Measurements from ENCODE around the gene FURIN. TPM values are rescaled to one million over a fixed set of nuclear protein-coding genes. Genes with fewer than 3 reads are reported as not detected.
A peak's percentile ranks its signal among the peaks of the same experiment; 100 is the strongest.

FURIN gene
- total and polyA plus RNA-seq, 9 of the 15 experiments (the other 6 are each of a cell fraction or from before 2014, with no cell fraction given) = 0.92 to 99.9 (median 34.8) TPM

- intact Hi-C loops (cut with micrococcal nuclease) (no loop called here), in situ Hi-C loops (cut with MboI) (no loop called here)
- no peaks in the 10 kb centered on the region for H4K20me1 ChIP-seq (replicated peaks; ENCODE audit: control insufficient read depth, insufficient read depth, low read length)
- H2AFZ ChIP-seq (ENCODE audit: low read depth, low read length) = peak overlapping the region; percentile 72; the same call in 1 of the 2 replicates
- H3K4me1 ChIP-seq (replicated peaks in 1 of 2; ENCODE audit: control insufficient read depth in 2 of 2, insufficient read depth in 2 of 2, low read length in 2 of 2) = peaks cover 16 to 26% of the 10 kb centered on the region in 2 experiments; a peak in 4 of 5 replicates
- FAIRE-seq (peak; percentile 65), ATAC-seq (no peak), DNase-seq (ENCODE audit: extremely low read depth in 1 of 4, low spot score in 3 of 4) (no peak)
- no TSS peak for BruUV-seq (replicated peaks)
- H3K79me2 ChIP-seq (ENCODE audit: control insufficient read depth, insufficient read depth, low read length) = no peaks in the 10 kb centered on the region
- H3K9me1 ChIP-seq (ENCODE audit: control insufficient read depth, insufficient read depth, low read length) = no peaks in the 10 kb centered on the region
- TF ChIP-seq FOXK2 (conservative IDR thresholded peaks at IDR 0.05 in 1 of 2, IDR thresholded peaks at IDR 0.05 in 1 of 2; ENCODE audit: low read depth in 2 of 2) (no peak), MEIS2 (IDR thresholded peaks at IDR 0.05; ENCODE audit: partially characterized antibody) (peak; percentile 31)
- no peak overlapping the region for H3K4me3 ChIP-seq
- H3K27me3 ChIP-seq (ENCODE audit: control insufficient read depth in 2 of 2, insufficient read depth in 2 of 2, low read length in 2 of 2) = no peaks in the 10 kb centered on the region
- ChIA-PET POLR2A (interaction anchor here (1.1 to 1.9 kb wide), 2 partner anchors 11 to 17 kb away, joined by 3 to 10 read pairs; partner anchors contain the start of gene FURIN), CTCF (ENCODE audit: low intra/inter-chr PET ratio) (no interaction called here)
- no peaks in the 10 kb centered on the region for H3K9me3 ChIP-seq (replicated peaks; ENCODE audit: control insufficient read depth, insufficient read depth, low read depth, low read length)
- 53% methylated on average over 5 of the region's 5 CpGs for WGBS (ENCODE audit: insufficient coverage, low coverage, missing lambda C conversion rate)
- H3K27ac ChIP-seq (ENCODE audit: extremely low read depth, low read depth, low read length) = no peak overlapping the region
- H3K9ac ChIP-seq (ENCODE audit: insufficient read depth in 1 of 2, low read depth in 2 of 2, low read length in 2 of 2) = no peak overlapping the region
- no peaks in the 10 kb centered on the region for H3K36me3 ChIP-seq (ENCODE audit: control insufficient read depth, insufficient read depth, low read length)
- H3K4me2 ChIP-seq (ENCODE audit: insufficient read depth, low read length) = no peak overlapping the region
Observed at GRCh38 chr15:90851940-90852339, 16.4 kb upstream of the FURIN start.

- intact Hi-C loops (cut with micrococcal nuclease) = no loop called here
- no peaks in the 10 kb centered on the region for H3K79me2 ChIP-seq (ENCODE audit: control insufficient read depth, insufficient read depth, low read length)
- H4K20me1 ChIP-seq (replicated peaks; ENCODE audit: control insufficient read depth, insufficient read depth, low read length) = no peaks in the 10 kb centered on the region
- H3K36me3 ChIP-seq (ENCODE audit: control insufficient read depth, insufficient read depth, low read length) = no peaks in the 10 kb centered on the region
- peak in 1 of 4 experiments; percentile 9 for DNase-seq (ENCODE audit: extremely low read depth in 1 of 4, low spot score in 3 of 4)
- ChIA-PET POLR2A (interaction anchor here (0.9 kb wide), 2 partner anchors 11 to 13 kb away, joined by 3 to 4 read pairs; partner anchors contain the start of gene FURIN), CTCF (ENCODE audit: low intra/inter-chr PET ratio) (interaction anchor here (0.6 kb wide), 1 partner anchor 119 kb away, joined by 3 read pairs; no protein-coding TSS in a partner anchor)
- no peak; the same call in none of the 3 replicates for ATAC-seq
- no peak overlapping the region for H3K4me2 ChIP-seq (ENCODE audit: insufficient read depth, low read length)
- no peak overlapping the region for H3K4me3 ChIP-seq
- H3K9ac ChIP-seq (ENCODE audit: insufficient read depth in 1 of 2, low read depth in 2 of 2, low read length in 2 of 2) = peak overlapping the region in 1 of 2 experiments; percentile 79; a peak in 2 of 4 replicates
- no TSS peak for BruUV-seq (replicated peaks)
- no peaks in the 10 kb centered on the region for H3K27me3 ChIP-seq (ENCODE audit: control insufficient read depth in 2 of 2, insufficient read depth in 2 of 2, low read length in 2 of 2)
- 54% methylated on average over 9 of the region's 9 CpGs for WGBS (ENCODE audit: insufficient coverage, low coverage, missing lambda C conversion rate)
- peaks cover 25 to 35% of the 10 kb centered on the region in 2 experiments; a peak in 4 of 5 replicates for H3K4me1 ChIP-seq (replicated peaks in 1 of 2; ENCODE audit: control insufficient read depth in 2 of 2, insufficient read depth in 2 of 2, low read length in 2 of 2)
- in situ Hi-C loops (cut with MboI) = no loop called here
- no peaks in the 10 kb centered on the region for H3K9me3 ChIP-seq (replicated peaks; ENCODE audit: control insufficient read depth, insufficient read depth, low read depth, low read length)
- H3K9me1 ChIP-seq (ENCODE audit: control insufficient read depth, insufficient read depth, low read length) = no peaks in the 10 kb centered on the region
- no peak for FAIRE-seq
- peak overlapping the region; percentile 27; the same call in 1 of the 2 replicates for H2AFZ ChIP-seq (ENCODE audit: low read depth, low read length)
- H3K27ac ChIP-seq (ENCODE audit: extremely low read depth, low read depth, low read length) = no peak overlapping the region
- TF ChIP-seq POLR3G (IDR thresholded peaks at IDR 0.05; ENCODE audit: extremely low read depth, insufficient read length, insufficient replicate concordance) (no peak), ZEB2 (IDR thresholded peaks at IDR 0.05) (no peak), NFIX (CRISPR knock-in tag; IDR thresholded peaks at IDR 0.05; ENCODE audit: low read depth) (no peak), ZNF3 (CRISPR knock-in tag; IDR thresholded peaks at IDR 0.05) (no peak), EGR1 (conservative IDR thresholded peaks at IDR 0.05) (peak; percentile 20; the same call in 1 of the 2 replicates), STAG1 (CRISPR knock-in tag; IDR thresholded peaks at IDR 0.05; ENCODE audit: borderline replicate concordance) (no peak), ZBTB5 (IDR thresholded peaks at IDR 0.05) (no peak), L3MBTL2 (IDR thresholded peaks at IDR 0.05) (peak; percentile 36; the same call in 1 of the 2 replicates), STAT6 (CRISPR knock-in tag; IDR thresholded peaks at IDR 0.05) (no peak)
Observed at GRCh38 chr15:90855139-90855538, 13.2 kb upstream of the FURIN start.

Data from K562 (cell line).